IMR-90 (cell line): Measurements from ENCODE around the gene AP3B1. TPM values are rescaled to one million over a fixed set of nuclear protein-coding genes. Genes with fewer than 3 reads are reported as not detected.

Experiments
- ATAC-seq: fragments of 200-7000 bp; cut with Tn5 transposase; 2 replicates; pipeline ENCODE4 v1.9.1; 2020; ENCODE audit warnings: low read depth, mild to moderate bottlenecking, moderate library complexity
- BruUV-seq: library from RNA; stranded (reverse); fragments of 400-500 nt; replicated peaks from 2 replicates; lab custom pipeline; 2021; lab: Mats Ljungman, UMichigan
- CTCF ChIA-PET: fragments of 300-600 bp; formaldehyde crosslinking; extraction: SDS; loops from one replicate; lab custom pipeline; 2021; ENCODE audit warnings: antibody characterized with exemption; lab: Yijun Ruan, JAX
- POLR2A ChIA-PET: fragments of 300-600 bp; sonication (Branson Sonifier 250); formaldehyde crosslinking; loops from one replicate; lab custom pipeline; 2022; ENCODE audit warnings: antibody characterized with exemption; ENCODE audit not compliant: unreplicated experiment; lab: Charles Lee
- DNase-seq: peaks from one replicate; pipeline ENCODE4 v3.0.0; 2013
- H2AFZ ChIP-seq: replicated peaks from 2 replicates; pipeline ENCODE3; 2013; ENCODE audit warnings: low read length, mild to moderate bottlenecking; ENCODE audit not compliant: poor library complexity
- H2AK5ac ChIP-seq: 2 replicates; pipeline ENCODE4 v1.6.1; 2013; ENCODE audit warnings: low read depth, low read length, inconsistent platforms
- H2AK9ac ChIP-seq: replicated peaks from 2 replicates; pipeline ENCODE3; 2013; ENCODE audit warnings: mild to moderate bottlenecking, low read depth, low read length, moderate library complexity; ENCODE audit not compliant: poor library complexity
- H2BK120ac ChIP-seq: 2 replicates; pipeline ENCODE4 v1.6.1; 2013; ENCODE audit warnings: low read depth, low read length, inconsistent platforms
- H2BK15ac ChIP-seq: 3 replicates; pipeline ENCODE4 v1.6.1; 2013; ENCODE audit warnings: low read depth, low read length, inconsistent platforms
- H2BK20ac ChIP-seq: 2 replicates; pipeline ENCODE4 v1.6.1; 2013; ENCODE audit warnings: low read depth, mild to moderate bottlenecking, inconsistent platforms, low read length, moderate library complexity
- H2BK5ac ChIP-seq: 2 replicates; pipeline ENCODE4 v1.6.1; 2013; ENCODE audit warnings: mild to moderate bottlenecking, low read depth, low read length, inconsistent platforms; ENCODE audit not compliant: poor library complexity, severe bottlenecking
- H3K14ac ChIP-seq: replicated peaks from 2 replicates; pipeline ENCODE4 v1.6.1; 2013; ENCODE audit warnings: low read depth, low read length, inconsistent platforms
- H3K18ac ChIP-seq: 2 replicates; pipeline ENCODE4 v1.6.1; 2013; ENCODE audit warnings: low read depth, low read length, control low read depth
- H3K23ac ChIP-seq: 2 replicates; pipeline ENCODE4 v1.6.1; 2013; ENCODE audit warnings: low read depth, low read length, inconsistent platforms
- H3K27ac ChIP-seq: 2 replicates; pipeline ENCODE4 v1.5.1; 2013; ENCODE audit warnings: mild to moderate bottlenecking, control low read depth, low read length; ENCODE audit not compliant: insufficient read depth
- H3K27me3 ChIP-seq: 2 replicates; pipeline ENCODE4 v1.6.1; 2013; ENCODE audit warnings: low read length; ENCODE audit not compliant: control insufficient read depth, insufficient read depth
- H3K36me3 ChIP-seq: 2 replicates; pipeline ENCODE4 v1.6.1; 2013; ENCODE audit warnings: low read length, mixed read lengths; ENCODE audit not compliant: control insufficient read depth, insufficient read depth
- H3K4ac ChIP-seq: 2 replicates; pipeline ENCODE4 v1.6.1; 2013; ENCODE audit warnings: low read depth, low read length, inconsistent platforms
- H3K4me1 ChIP-seq: 2 replicates; pipeline ENCODE4 v1.6.1; 2013; ENCODE audit warnings: low read length, mixed read lengths; ENCODE audit not compliant: control insufficient read depth, insufficient read depth
- H3K4me2 ChIP-seq: 2 replicates; pipeline ENCODE4 v1.6.1; 2013; ENCODE audit warnings: low read depth, mild to moderate bottlenecking, control low read depth, low read length, moderate library complexity
- H3K4me3 ChIP-seq: 2 replicates; pipeline ENCODE4 v1.5.1; 2013; ENCODE audit warnings: low read depth, mild to moderate bottlenecking, control low read depth, low read length, moderate library complexity; ENCODE audit not compliant: insufficient read depth
- H3K56ac ChIP-seq: 2 replicates; pipeline ENCODE4 v1.6.1; 2013; ENCODE audit warnings: low read length, inconsistent platforms; ENCODE audit not compliant: insufficient read depth; ENCODE audit errors: extremely low read depth
- H3K79me1 ChIP-seq, 2 experiments: 2 replicates each; pipeline ENCODE4 v1.6.1; 2013; ENCODE audit warnings: low read length in 2 of 2, inconsistent platforms in 1 of 2, low read depth in 1 of 2
- H3K9ac ChIP-seq: 2 replicates; pipeline ENCODE4 v1.6.1; 2013; ENCODE audit warnings: low read depth, low read length, control low read depth
- H3K9me1 ChIP-seq: 2 replicates; pipeline ENCODE4 v1.6.1; 2013; ENCODE audit warnings: low read length, inconsistent platforms; ENCODE audit not compliant: insufficient read depth
- H3K9me3 ChIP-seq: 2 replicates; pipeline ENCODE4 v1.6.1; 2013; ENCODE audit warnings: low read length; ENCODE audit not compliant: control insufficient read depth, insufficient read depth
- H4K20me1 ChIP-seq: 2 replicates; pipeline ENCODE4 v1.6.1; 2013; ENCODE audit warnings: low read length, inconsistent platforms; ENCODE audit not compliant: insufficient read depth
- H4K5ac ChIP-seq: 2 replicates; pipeline ENCODE4 v1.6.1; 2013; ENCODE audit warnings: mild to moderate bottlenecking, low read depth, low read length, control low read depth
- H4K8ac ChIP-seq, 2 experiments: 2 replicates each; pipeline ENCODE4 v1.6.1; 2013; ENCODE audit warnings: low read depth in 2 of 2, low read length in 2 of 2, control low read depth in 1 of 2, inconsistent platforms in 1 of 2
- H4K91ac ChIP-seq: 2 replicates; pipeline ENCODE4 v1.6.1; 2013; ENCODE audit warnings: low read depth, low read length, inconsistent platforms; ENCODE audit not compliant: insufficient read depth
- BHLHE40 ChIP-seq: fragments of 150-350 bp; IDR thresholded peaks from 2 replicates; pipeline ENCODE4 v1.6.1; 2016; ENCODE audit warnings: mild to moderate bottlenecking, low read depth, low read length
- CEBPB ChIP-seq: IDR thresholded peaks from 2 replicates; pipeline ENCODE4 v1.6.1; 2012; ENCODE audit warnings: low read depth, low read length, improper control_type of control experiment
- CHD1 ChIP-seq: IDR thresholded peaks from 2 replicates; pipeline ENCODE4 v1.6.1; 2012; ENCODE audit warnings: low read depth, low read length, improper control_type of control experiment
- FOS ChIP-seq: fragments of 150-350 bp; IDR thresholded peaks from 2 replicates; pipeline ENCODE4 v1.6.1; 2016; ENCODE audit warnings: low read depth, low read length
- MAFK ChIP-seq: IDR thresholded peaks from 2 replicates; pipeline ENCODE4 v1.6.1; 2012; ENCODE audit warnings: low read depth, low read length, improper control_type of control experiment
- MAZ ChIP-seq: IDR thresholded peaks from 2 replicates; pipeline ENCODE4 v1.6.1; 2012; ENCODE audit warnings: low read depth, mild to moderate bottlenecking, low read length, improper control_type of control experiment, moderate library complexity, borderline replicate concordance
- MXI1 ChIP-seq: IDR thresholded peaks from 2 replicates; pipeline ENCODE4 v1.6.1; 2012; ENCODE audit warnings: low read depth, mild to moderate bottlenecking, low read length, moderate library complexity, borderline replicate concordance
- NFE2L2 ChIP-seq: fragments of 150-350 bp; IDR thresholded peaks from 2 replicates; pipeline ENCODE4 v1.6.1; 2016; ENCODE audit warnings: low read depth, mild to moderate bottlenecking, low read length
- POLR2A ChIP-seq: IDR thresholded peaks from 2 replicates; pipeline ENCODE4 v1.6.1; 2012; ENCODE audit warnings: mild to moderate bottlenecking, low read depth, low read length
- RAD21 ChIP-seq: IDR thresholded peaks from 2 replicates; pipeline ENCODE4 v1.6.1; 2012; ENCODE audit warnings: low read length, improper control_type of control experiment
- RCOR1 ChIP-seq: IDR thresholded peaks from 2 replicates; pipeline ENCODE4 v1.6.1; 2012; ENCODE audit warnings: mild to moderate bottlenecking, low read length, improper control_type of control experiment; ENCODE audit not compliant: insufficient replicate concordance
- RFX5 ChIP-seq: IDR thresholded peaks from 2 replicates; pipeline ENCODE4 v1.8.0; 2012; ENCODE audit warnings: low read depth, mild to moderate bottlenecking, low read length, moderate library complexity
- SMC3 ChIP-seq: fragments of 150-350 bp; IDR thresholded peaks from 2 replicates; pipeline ENCODE4 v1.6.1; 2016; ENCODE audit warnings: low read depth, mild to moderate bottlenecking, antibody characterized with exemption, low read length, moderate library complexity
- WGBS, 2 experiments: methylation state at CpG; one replicate each; pipeline versions ENCODE4 v1.1.5 to v1.1.7; 2013; ENCODE audit warnings: missing lambda C conversion rate in 2 of 2; ENCODE audit not compliant: insufficient read length in 1 of 2; ENCODE audit errors: extremely low coverage in 2 of 2; 5-methylcytosine and 5-hydroxymethylcytosine counted together
- dilution Hi-C: fragments of 300-500 bp; cut with HindIII; formaldehyde crosslinking; loops from one replicate; pipeline ENCODE4 v1.14.3; 2018; ENCODE audit warnings: low sequenced_read_pairs; ENCODE audit not compliant: unreplicated experiment
- in situ Hi-C: fragments of 300-500 bp; cut with MboI; formaldehyde crosslinking; loops from 3 replicates; pipeline ENCODE4 v1.14.3; 2019; ENCODE audit warnings: low sequenced_read_pairs, inconsistent platforms, mixed read lengths
- intact Hi-C: fragments of 100-400 bp; cut with micrococcal nuclease; formaldehyde crosslinking; loops from 2 replicates; pipeline ENCODE4 v1.10.0; 2022
- polyA plus RNA-seq, 3 experiments: library from polyadenylated mRNA; depleted of rRNA; stranded (reverse); fragments of >200 nt; gene quantifications; 2 replicates each; pipeline ENCODE4 v1.2.3, GENCODE V29; 2012; ENCODE audit warnings: low replicate concordance in 1 of 3
- total RNA-seq: library from RNA; depleted of rRNA; stranded (reverse); fragments of >200 nt; gene quantifications from 2 replicates; pipeline ENCODE4 v1.2.3, GENCODE V29; 2012
- TF ChIP-seq, protein P1 (sequence below): conservative IDR thresholded peaks from 2 replicates; pipeline ENCODE4 v1.5.1; 2012; ENCODE audit warnings: mild to moderate bottlenecking, low read depth, low read length, improper control_type of control experiment
- TF ChIP-seq, protein P2 (sequence below): fragments of 150-350 bp; IDR thresholded peaks from 2 replicates; pipeline ENCODE4 v1.6.1; 2017; ENCODE audit warnings: mild to moderate bottlenecking, antibody characterized with exemption, low read length, low read depth
- TF ChIP-seq, protein P3 (sequence below): fragments of 150-350 bp; IDR thresholded peaks from 2 replicates; pipeline ENCODE4 v1.6.1; 2016; ENCODE audit warnings: low read depth, mild to moderate bottlenecking, low read length, moderate library complexity, borderline replicate concordance

AP3B1 gene
- total and polyA plus RNA-seq, 2 of the 4 experiments (the other 2 are of a cell fraction): 33.1 to 59.0 TPM

DNA sequence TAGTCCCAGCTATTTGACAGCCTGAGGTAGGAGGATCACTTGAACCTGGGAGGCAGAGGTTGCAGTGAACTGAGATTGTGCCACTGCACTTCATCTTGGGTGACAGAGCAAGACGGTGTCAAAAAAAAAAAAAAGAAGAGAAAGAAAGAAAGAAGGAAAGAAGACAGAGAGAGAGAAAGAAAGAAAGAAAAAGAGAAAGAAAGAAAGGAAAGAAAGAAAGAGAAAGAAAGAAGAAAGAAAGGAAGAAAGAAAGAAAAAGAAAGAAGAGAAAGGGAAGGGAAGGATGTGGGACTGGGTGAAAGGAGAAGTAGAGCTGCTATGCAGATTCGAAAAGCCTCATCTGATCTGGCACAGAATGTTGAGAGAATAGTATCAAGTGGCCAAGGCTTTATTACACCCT is 42.2 kb upstream of the AP3B1 start:
- H3K79me1 ChIP-seq: no peaks in the 10 kb centered on the region
- WGBS, 2 experiments: 80% methylated on average over 1 of the region's 2 CpGs; no CpG with 5 or more reads in 1 of the 2 experiments
- no peak overlapping the region for H2AK5ac ChIP-seq
- intact Hi-C loops (no loop called here), dilution Hi-C loops (no loop called here), in situ Hi-C loops (no loop called here)
- no peak overlapping the region for H3K14ac ChIP-seq
- no peaks in the 10 kb centered on the region for H3K36me3 ChIP-seq
- no TSS peak for BruUV-seq
- peaks cover 2% of the 10 kb centered on the region; the same call in 1 of the 2 replicates for H3K4me1 ChIP-seq
- H3K27ac ChIP-seq: no peak overlapping the region
- no peak overlapping the region for H4K8ac ChIP-seq
- CTCF ChIA-PET: no interaction called here
- H3K9me3 ChIP-seq: peaks cover 9% of the 10 kb centered on the region
- H3K9ac ChIP-seq: no peak overlapping the region
- POLR2A ChIA-PET: no interaction called here
- H2BK5ac ChIP-seq: no peak overlapping the region
- no peak overlapping the region for H2AK9ac ChIP-seq
- H3K18ac ChIP-seq: no peak overlapping the region
- H3K4ac ChIP-seq: no peak overlapping the region
- TF ChIP-seq RCOR1 (no peak), MAZ (no peak), NFE2L2 (no peak), RFX5 (no peak), SMC3 (no peak), RAD21 (no peak), POLR2A (no peak), MXI1 (no peak), BHLHE40 (no peak), FOS (no peak), CEBPB (no peak), CHD1 (no peak), MAFK (no peak)
- TF ChIP-seq, protein P1, sequence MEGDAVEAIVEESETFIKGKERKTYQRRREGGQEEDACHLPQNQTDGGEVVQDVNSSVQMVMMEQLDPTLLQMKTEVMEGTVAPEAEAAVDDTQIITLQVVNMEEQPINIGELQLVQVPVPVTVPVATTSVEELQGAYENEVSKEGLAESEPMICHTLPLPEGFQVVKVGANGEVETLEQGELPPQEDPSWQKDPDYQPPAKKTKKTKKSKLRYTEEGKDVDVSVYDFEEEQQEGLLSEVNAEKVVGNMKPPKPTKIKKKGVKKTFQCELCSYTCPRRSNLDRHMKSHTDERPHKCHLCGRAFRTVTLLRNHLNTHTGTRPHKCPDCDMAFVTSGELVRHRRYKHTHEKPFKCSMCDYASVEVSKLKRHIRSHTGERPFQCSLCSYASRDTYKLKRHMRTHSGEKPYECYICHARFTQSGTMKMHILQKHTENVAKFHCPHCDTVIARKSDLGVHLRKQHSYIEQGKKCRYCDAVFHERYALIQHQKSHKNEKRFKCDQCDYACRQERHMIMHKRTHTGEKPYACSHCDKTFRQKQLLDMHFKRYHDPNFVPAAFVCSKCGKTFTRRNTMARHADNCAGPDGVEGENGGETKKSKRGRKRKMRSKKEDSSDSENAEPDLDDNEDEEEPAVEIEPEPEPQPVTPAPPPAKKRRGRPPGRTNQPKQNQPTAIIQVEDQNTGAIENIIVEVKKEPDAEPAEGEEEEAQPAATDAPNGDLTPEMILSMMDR: no peak
- TF ChIP-seq, protein P2, sequence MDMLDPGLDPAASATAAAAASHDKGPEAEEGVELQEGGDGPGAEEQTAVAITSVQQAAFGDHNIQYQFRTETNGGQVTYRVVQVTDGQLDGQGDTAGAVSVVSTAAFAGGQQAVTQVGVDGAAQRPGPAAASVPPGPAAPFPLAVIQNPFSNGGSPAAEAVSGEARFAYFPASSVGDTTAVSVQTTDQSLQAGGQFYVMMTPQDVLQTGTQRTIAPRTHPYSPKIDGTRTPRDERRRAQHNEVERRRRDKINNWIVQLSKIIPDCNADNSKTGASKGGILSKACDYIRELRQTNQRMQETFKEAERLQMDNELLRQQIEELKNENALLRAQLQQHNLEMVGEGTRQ: no peak
- TF ChIP-seq, protein P3, sequence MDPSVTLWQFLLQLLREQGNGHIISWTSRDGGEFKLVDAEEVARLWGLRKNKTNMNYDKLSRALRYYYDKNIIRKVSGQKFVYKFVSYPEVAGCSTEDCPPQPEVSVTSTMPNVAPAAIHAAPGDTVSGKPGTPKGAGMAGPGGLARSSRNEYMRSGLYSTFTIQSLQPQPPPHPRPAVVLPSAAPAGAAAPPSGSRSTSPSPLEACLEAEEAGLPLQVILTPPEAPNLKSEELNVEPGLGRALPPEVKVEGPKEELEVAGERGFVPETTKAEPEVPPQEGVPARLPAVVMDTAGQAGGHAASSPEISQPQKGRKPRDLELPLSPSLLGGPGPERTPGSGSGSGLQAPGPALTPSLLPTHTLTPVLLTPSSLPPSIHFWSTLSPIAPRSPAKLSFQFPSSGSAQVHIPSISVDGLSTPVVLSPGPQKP: no peak
- no peak overlapping the region for H3K4me3 ChIP-seq
- no peaks in the 10 kb centered on the region for H4K20me1 ChIP-seq
- DNase-seq: no peak
- no peak overlapping the region for H2BK15ac ChIP-seq
- H2BK20ac ChIP-seq: no peak overlapping the region
- H3K9me1 ChIP-seq: 0 out of 2 replicates have a peak, but pooled peaks cover 2% of the 10 kb centered on the region
- H4K5ac ChIP-seq: no peak overlapping the region
- no peak overlapping the region for H4K91ac ChIP-seq
- H2AFZ ChIP-seq: no peak overlapping the region
- H3K23ac ChIP-seq: no peak overlapping the region
- ATAC-seq: no peak
- no peak overlapping the region for H3K56ac ChIP-seq
- H3K4me2 ChIP-seq: no peak overlapping the region
- no peaks in the 10 kb centered on the region for H3K27me3 ChIP-seq
- no peak overlapping the region for H2BK120ac ChIP-seq
